NCI-H2196 treated with DMSO at 0.1 percent for 48 hours (cell line): ENCODE measurements around the gene SLC20A1.

ENCODE experiments used
- DNase-seq: peaks from one replicate; lab custom pipeline; 2025; ENCODE audit not compliant: unreplicated experiment; lab: John Stamatoyannopoulos, UW

SLC20A1 gene

DNA sequence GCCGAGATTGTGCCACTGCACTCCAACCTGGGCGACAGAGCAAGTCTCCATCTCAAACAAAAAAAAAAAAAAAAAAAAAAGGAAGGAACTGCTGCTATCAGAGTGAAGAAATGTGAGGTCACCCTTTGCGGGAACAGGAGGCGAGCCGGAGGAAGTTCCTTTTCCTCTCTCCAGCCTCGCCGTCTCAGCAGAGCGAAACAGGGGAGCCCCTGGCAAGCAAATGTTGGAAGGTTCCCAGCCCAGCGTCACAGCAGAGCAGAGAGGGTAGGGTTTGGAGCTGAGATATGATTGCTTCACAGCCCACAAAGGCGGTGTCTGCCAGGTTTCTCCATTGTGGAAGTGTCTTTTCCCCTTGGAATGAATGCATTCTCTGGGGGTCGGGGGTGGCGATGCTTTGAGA lies 28.5 kb downstream of the SLC20A1 start:
- DNase-seq, result no peak

GRCh38 chr2:112679484-112679883 lies 33.7 kb downstream of the SLC20A1 start:
- DNase-seq, result no peak

DNA sequence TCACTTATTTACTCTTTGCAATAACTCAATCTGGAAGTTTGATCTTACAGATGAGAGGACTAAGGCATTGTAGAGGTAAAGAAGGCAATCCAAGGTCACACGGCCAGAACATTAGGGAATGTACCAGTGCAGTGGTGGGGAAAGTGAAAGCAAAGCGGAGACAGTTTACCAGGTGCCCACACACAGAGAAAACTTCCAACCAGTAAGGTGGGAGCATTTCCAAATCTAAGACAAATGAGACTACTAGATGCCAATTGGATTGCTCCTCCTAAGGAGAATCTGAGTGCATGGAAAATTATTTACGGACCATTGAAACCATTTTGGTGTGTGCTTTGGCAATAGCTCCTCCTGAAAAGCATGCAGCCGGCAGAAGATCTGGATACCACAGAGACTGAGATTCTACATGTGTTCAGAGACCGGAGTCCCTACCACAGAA lies 34.9 kb downstream of the SLC20A1 start:
- no peak for DNase-seq

GRCh38 chr2:112682101-112682500 lies 36.4 kb downstream of the SLC20A1 start:
- no peak for DNase-seq

DNA sequence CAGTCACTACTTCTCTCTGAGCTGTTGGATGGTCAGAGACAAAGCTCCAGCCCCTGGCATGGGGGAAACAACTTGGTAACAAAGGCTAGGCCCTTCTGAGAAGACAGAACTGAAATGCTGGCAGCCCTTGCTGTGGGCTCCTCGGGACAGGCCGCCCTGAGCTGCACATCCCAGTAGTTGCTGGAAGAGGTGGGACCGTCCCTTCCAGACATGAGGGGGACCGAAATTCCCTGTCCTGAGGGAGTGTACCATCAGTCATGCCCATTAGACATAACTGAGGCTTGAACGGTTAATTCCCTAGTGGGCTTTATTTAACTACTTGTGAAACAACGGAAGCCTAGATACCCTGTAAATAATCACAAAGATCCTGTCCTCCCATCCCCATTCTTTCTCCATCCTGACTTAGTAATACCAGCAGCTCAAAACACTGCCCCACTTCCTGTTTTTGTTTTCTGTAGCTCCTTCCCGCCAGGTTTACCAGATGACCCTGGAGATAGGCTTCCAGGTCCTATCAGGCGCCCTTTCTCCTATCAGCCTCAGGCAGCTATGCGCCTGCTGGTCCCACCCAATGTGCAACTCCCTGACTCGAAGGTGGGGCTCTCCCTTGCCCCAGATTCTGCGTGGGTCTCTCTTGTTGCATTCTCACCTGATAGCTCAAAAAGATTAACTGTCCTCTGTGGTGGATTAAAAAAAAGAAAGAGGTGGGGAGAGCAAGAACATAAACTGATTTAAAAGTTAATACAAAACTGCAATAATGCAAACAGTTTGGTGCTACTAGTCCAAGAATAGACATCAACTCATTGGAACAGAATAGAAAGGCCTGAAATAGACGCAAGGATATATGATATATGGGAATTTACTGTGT lies 38.0 kb downstream of the SLC20A1 start:
- DNase-seq, result no peak

DNA sequence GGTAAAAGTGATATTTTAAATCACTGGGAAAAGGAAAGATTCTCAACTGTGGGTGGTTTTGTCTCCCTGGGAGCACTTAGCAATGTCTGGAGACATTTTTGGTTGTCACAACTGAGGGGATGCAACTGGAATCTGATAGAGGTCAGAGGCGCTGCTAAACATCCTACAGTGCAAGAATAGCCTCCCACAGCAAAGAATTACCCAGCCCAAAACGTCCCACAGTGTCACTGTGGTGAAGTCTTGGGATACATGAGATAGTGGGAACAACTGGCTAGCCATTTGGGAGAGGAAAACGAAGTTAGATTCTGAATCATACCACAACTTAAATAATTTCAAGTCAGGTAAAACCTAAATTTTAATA lies 38.7 kb downstream of the SLC20A1 start:
- no peak for DNase-seq

GRCh38 chr2:112685271-112685884 lies 39.6 kb downstream of the SLC20A1 start:
- no peak for DNase-seq

- no peak for DNase-seq
Observed at GRCh38 chr2:112686348-112687217, 40.8 kb downstream of the SLC20A1 start.

- DNase-seq, result no peak
Observed at GRCh38 chr2:112687522-112687921, 41.8 kb downstream of the SLC20A1 start.

- no peak for DNase-seq
Observed at GRCh38 chr2:112688086-112688880, 42.5 kb downstream of the SLC20A1 start.

DNA sequence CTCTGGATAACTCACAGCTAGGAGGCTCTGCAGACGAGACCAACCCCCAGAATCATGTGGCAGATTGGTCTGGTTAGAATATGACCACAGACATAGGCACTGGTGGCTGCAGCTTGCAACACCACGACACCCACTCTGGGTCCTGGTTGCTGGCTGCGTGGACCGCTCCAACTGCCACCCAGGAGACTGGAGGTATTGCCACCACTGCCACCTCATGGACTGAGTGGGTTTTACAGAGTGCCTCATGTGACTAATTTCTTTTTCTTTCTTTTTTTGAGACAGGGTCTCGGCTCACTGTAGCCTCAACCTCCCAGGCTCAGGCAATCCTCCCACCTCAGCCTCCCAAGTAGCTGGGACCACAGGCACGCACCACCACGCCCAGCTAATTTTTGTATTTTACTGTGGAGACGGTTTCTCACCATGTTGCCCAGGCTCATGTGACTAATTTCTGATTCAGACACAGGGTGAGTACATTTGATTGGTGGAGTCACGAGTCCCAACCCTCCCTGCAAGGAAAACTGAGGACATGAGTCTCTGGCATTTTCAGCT lies 45.2 kb downstream of the SLC20A1 start:
- peak; percentile 39 for DNase-seq

- no peak for DNase-seq
Observed at GRCh38 chr2:112691881-112692281, 46.1 kb downstream of the SLC20A1 start.

DNA sequence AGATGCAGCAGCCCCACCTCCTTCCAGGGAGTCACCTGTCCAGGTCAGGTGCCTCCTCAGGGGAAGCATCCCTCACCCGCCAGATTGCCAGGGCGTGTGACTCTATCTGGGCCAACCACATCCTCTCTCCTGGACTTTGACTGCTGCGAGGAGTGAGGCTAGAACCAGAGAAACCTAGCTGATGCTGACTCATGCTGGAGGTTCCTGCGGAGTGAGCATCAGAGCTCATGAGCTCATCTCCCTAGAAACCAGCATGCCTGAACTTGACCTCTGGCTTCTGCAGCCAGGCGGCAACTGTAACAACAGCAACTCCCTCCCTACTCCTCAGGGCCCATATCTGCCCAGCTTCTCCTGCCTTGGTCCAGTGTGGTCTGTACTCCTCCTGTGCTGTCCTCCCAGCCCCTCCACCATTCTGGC lies 46.8 kb downstream of the SLC20A1 start:
- peak; percentile 93 for DNase-seq

GRCh38 chr2:112692918-112693317 lies 47.2 kb downstream of the SLC20A1 start:
- DNase-seq, result no peak

- no peak for DNase-seq
Observed at GRCh38 chr2:112693596-112693995, 47.9 kb downstream of the SLC20A1 start.

DNA sequence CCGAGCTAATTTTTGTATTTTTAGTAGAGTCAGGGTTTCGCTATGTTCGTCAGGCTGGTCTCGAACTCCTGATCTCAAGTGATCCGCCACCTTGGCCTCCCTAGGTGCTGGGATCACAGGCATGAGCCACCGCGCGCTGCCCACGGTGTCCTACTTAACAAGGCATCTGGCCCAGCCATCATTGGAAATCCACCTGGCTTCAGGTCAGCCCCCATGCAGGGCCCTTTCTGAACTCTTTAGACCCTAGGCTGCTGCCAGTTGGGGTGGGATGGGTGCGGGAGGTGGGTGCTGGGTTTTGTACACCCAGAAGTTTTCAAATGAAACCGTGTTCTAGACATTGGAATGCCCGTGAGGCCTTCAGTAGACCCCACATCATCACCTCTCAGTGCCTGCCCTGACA lies 48.4 kb downstream of the SLC20A1 start:
- no peak for DNase-seq

DNA sequence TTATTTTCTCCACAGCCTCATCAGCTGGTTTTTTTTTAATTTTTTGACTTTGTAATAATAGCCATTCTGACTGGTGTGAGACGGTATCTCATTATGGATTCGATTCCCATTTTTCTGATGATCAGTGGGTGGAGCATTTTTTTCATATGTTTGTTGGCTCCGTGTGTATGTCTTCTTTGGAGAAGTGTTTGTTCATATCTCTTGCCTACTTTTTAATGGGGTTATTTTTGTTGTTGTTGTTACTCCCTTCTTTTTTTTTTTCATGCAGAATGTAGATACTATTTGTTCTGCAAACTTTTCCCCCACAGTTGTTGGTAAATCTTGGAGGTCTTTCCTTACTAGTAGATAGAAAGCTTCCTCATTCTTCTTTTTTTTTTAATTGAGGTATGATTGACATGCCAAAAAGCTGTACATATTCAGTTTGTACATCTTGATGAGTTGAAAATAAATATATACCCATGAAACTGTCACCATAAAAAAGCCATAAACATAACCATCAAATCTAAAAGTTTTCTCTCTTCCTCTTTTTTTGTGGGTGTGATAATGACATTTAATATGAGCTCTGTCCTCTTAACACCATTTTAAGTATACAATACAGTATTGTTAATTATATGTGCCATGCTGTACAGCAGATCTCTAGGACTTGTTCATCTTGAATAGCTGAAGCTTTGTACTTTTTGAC lies 53.2 kb downstream of the SLC20A1 start:
- no peak for DNase-seq

- no peak for DNase-seq
Observed at GRCh38 chr2:112699984-112700667, 54.4 kb downstream of the SLC20A1 start.

DNA sequence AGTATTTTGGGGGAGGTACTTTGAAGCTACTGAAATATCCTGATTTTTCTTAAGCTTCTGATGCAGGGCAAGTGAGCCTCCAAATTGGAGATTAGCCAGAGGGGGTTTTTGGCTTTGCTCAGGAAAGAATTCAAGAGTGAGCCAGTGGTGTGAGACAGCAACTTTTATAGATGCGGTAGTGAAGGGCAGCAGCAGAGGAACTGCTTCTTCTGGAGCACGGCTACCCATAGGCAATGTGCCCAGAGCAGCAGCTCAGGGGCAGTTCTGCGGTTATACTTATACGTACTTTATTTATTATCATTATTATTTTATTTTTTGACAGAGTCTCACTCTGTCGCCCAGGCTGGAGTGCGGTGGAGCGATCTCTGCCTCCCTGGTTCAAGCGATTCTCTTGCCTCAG lies 55.3 kb downstream of the SLC20A1 start:
- no peak for DNase-seq
